Body of pancreas (tissue), 4 donors: Measurements from ENCODE around the gene HTR5A. TPM values are rescaled to one million over a fixed set of nuclear protein-coding genes. Genes with fewer than 3 reads are reported as not detected.

Experiments
- ATAC-seq: fragments of 150-250 bp; one replicate; pipeline ENCODE4 v1.9.1; 2016
- DNase-seq, 4 donors: peaks; one replicate each; pipeline ENCODE4 v3.0.0-alpha.2; 2019
- H3K27ac ChIP-seq, 4 donors: fragments of 200-600 bp; sonication (generic); 1 replicate in 3 of 4; 2 replicates in 1 of 4; pipeline versions ENCODE4 v1.5.1 to v1.6.1; 2016 to 2019; ENCODE audit warnings: mild to moderate bottlenecking in 1 of 4, mixed read lengths in 1 of 4, moderate library complexity in 1 of 4
- H3K27me3 ChIP-seq, 2 donors: fragments of 200-600 bp; sonication (generic); one replicate each; pipeline ENCODE4 v1.6.0; 2016; ENCODE audit warnings: mild to moderate bottlenecking in 1 of 2
- H3K36me3 ChIP-seq, 2 donors: fragments of 200-600 bp; sonication (generic); replicated peaks in 1 of 2; 2 replicates each; pipeline ENCODE4 v1.5.1; 2016; ENCODE audit warnings: low read depth in 2 of 2; ENCODE audit not compliant: insufficient read depth in 1 of 2
- H3K4me1 ChIP-seq: fragments of 200-600 bp; sonication (generic); one replicate; pipeline ENCODE4 v1.6.0; 2016
- H3K4me3 ChIP-seq, 2 donors: fragments of 200-600 bp; sonication (generic); 1 replicate in 1 of 2; 2 replicates in 1 of 2; pipeline ENCODE4 v1.5.1; 2016 to 2019
- H3K9me3 ChIP-seq, 3 donors: fragments of 200-600 bp; sonication (generic); 1 replicate in 2 of 3; 2 replicates in 1 of 3; pipeline ENCODE4 v1.5.1; 2016
- CTCF ChIP-seq, 7 experiments: fragments of 450-650 bp in 4 of 7; fragments of 200-600 bp in 3 of 7; sonication (generic) in 3 of 7; IDR thresholded peaks; one replicate each; pipeline ENCODE4 v1.5.1; 2016 to 2019; ENCODE audit warnings: antibody characterized with exemption in 7 of 7
- POLR2A ChIP-seq, 3 donors: fragments of 450-650 bp; IDR thresholded peaks; one replicate each; pipeline ENCODE4 v1.6.1; 2016; ENCODE audit warnings: antibody characterized with exemption in 3 of 3, mild to moderate bottlenecking in 2 of 3
- WGBS, 2 donors: methylation state at CpG; one replicate each; pipeline ENCODE4 v1.1.5; 2017; 5-methylcytosine and 5-hydroxymethylcytosine counted together
- intact Hi-C: fragments of 100-400 bp; cut with DNase I; formaldehyde crosslinking; loops from one replicate; pipeline ENCODE4 v1.15.1; 2023
- total RNA-seq, 2 donors: library from RNA; depleted of rRNA; stranded (reverse); fragments of >200 nt; gene quantifications; one replicate each; pipeline ENCODE4 v1.1.0, GENCODE V29; 2016

Gene HTR5A
- total RNA-seq, 2 donors from 2014 or later = not detected

DNA sequence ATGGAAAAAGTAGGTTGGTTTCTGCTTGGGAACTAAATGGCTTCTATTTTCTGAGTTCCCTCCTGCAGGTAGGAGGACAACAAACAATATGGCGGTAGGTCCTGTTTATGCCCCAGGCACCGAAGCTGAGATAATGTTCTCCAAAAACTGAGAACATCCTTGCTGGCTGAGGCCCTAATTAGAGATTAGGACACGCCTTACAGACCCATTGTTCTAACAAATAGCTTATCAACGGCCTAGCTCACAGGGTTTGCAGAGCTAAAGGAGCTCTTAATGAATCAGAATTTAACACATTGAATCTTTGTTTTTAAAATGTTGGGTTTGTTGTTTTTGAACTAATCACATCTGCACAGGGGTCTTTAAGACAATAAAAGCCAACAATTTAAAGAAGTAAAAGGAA is 37.0 kb downstream of the HTR5A start:
- Histone ChIP-seq H3K36me3 (no peaks in the 10 kb centered on the region), H3K4me1 (no peaks in the 10 kb centered on the region), H3K9me3 (no peaks in the 10 kb centered on the region), H3K27me3 (no peaks in the 10 kb centered on the region), H3K27ac (no peak overlapping the region), H3K4me3 (no peak overlapping the region)
- WGBS, 2 donors = 56 to 58% methylated on average over 4 of the region's 4 CpGs
- intact Hi-C loops = no loop called here
- no peak for DNase-seq
- no peak for TF ChIP-seq POLR2A (IDR thresholded peaks at IDR 0.05)
- no peak for TF ChIP-seq CTCF (IDR thresholded peaks at IDR 0.05)
- no peak for ATAC-seq

GRCh38 chr7:155108144-155108901 is 38.2 kb downstream of the HTR5A start:
- TF ChIP-seq POLR2A (IDR thresholded peaks at IDR 0.05) (no peak), CTCF (IDR thresholded peaks at IDR 0.05) (no peak)
- intact Hi-C loops = no loop called here
- Histone ChIP-seq H3K36me3 (no peaks in the 10 kb centered on the region), H3K4me1 (no peaks in the 10 kb centered on the region), H3K27me3 (no peaks in the 10 kb centered on the region), H3K27ac (no peak overlapping the region), H3K4me3 (no peak overlapping the region), H3K9me3 (no peaks in the 10 kb centered on the region)
- no peak for DNase-seq
- WGBS, 2 donors = 41 to 47% methylated on average over 20 of the region's 20 CpGs
- ATAC-seq = no peak

DNA sequence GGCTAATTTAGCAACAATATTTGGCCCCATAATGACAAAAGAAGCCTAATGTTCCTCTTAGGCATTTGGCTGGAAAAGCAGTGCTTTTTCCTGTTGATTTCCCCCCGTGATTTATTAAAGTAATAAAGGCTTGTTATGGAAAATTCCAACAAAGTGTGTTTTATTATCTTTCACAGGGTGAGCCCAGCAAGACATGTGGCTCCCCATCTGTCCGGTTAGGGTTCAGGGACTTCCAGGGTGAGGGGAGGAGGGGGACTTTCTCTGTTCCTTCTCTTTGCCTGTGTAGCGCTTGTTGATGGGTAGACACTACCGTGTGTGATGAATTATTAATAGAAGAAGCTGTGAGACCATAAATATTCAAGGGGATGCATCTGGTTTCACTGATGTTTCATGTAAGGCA is 39.0 kb downstream of the HTR5A start:
- Histone ChIP-seq H3K4me1 (no peaks in the 10 kb centered on the region), H3K4me3 (no peak overlapping the region), H3K27me3 (no peaks in the 10 kb centered on the region), H3K27ac (no peak overlapping the region), H3K36me3 (no peaks in the 10 kb centered on the region), H3K9me3 (no peaks in the 10 kb centered on the region)
- ATAC-seq (no peak), DNase-seq (no peak)
- TF ChIP-seq POLR2A (IDR thresholded peaks at IDR 0.05) = no peak
- no peak for TF ChIP-seq CTCF (IDR thresholded peaks at IDR 0.05)
- intact Hi-C loops = no loop called here
- 33 to 34% methylated on average over 4 of the region's 4 CpGs for WGBS, 2 donors

DNA sequence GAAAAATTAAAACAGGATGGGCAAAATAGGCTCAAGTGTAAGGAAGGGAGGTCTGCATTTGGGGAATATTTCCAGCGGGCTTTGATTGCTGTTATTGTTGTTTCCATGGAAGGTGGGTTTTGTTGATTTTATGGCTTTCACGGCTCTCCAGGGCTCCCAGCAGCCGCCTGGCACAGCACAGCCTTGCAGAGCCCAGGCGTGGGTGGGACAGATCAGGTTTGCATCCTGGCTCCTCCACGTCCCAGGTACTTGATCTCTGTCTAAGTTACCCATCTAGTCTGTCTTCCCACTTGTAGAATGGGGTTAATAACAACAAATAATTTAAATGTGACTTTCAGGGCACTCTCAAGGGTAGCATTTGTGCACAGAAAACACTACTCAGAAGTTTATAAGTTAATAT is 45.2 kb downstream of the HTR5A start:
- H3K4me1 ChIP-seq = no peaks in the 10 kb centered on the region
- H3K27ac ChIP-seq = no peak overlapping the region
- intact Hi-C loops = no loop called here
- H3K9me3 ChIP-seq = no peaks in the 10 kb centered on the region
- no peak for ATAC-seq
- no peaks in the 10 kb centered on the region for H3K27me3 ChIP-seq
- H3K4me3 ChIP-seq = no peak overlapping the region
- H3K36me3 ChIP-seq = no peaks in the 10 kb centered on the region
- no peak for TF ChIP-seq CTCF (IDR thresholded peaks at IDR 0.05)
- no peak for TF ChIP-seq POLR2A (IDR thresholded peaks at IDR 0.05)
- no peak for DNase-seq
- 61 to 69% methylated on average over 5 of the region's 5 CpGs for WGBS, 2 donors

DNA sequence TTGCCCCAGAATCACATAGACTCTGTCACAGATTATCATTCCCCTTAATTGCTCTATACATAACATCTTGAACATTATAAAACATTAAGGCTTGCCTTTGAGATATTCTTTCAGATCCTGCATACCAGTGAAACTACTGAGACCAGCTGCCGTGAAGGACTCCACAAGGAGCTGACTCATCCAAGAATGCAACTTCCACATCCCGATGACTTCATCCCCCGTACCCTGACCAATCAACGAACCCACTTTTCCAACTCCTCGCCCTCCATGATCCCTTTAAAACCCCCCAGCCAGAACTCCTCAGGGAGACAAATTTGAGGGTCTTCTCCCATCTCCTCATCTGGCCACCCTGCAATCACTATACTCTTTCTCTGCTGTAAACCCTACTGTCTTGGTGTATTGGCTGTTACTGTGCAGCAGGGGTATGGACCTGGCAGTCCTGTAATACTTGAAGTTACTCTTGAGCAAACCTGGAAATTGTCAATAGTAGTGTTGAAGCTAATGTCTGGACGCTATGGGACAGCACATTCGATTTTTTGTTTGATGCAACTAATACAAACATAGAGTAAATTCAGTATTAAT is 49.8 kb downstream of the HTR5A start:
- DNase-seq (no peak), ATAC-seq (no peak)
- TF ChIP-seq CTCF (IDR thresholded peaks at IDR 0.05) (no peak), POLR2A (IDR thresholded peaks at IDR 0.05) (no peak)
- no peaks in the 10 kb centered on the region for H3K27me3 ChIP-seq
- WGBS, 2 donors = 69 to 79% methylated on average over 7 of the region's 7 CpGs
- H3K4me3 ChIP-seq = no peak overlapping the region
- H3K4me1 ChIP-seq = no peaks in the 10 kb centered on the region
- intact Hi-C loops = no loop called here
- no peaks in the 10 kb centered on the region for H3K36me3 ChIP-seq
- no peak overlapping the region for H3K27ac ChIP-seq
- H3K9me3 ChIP-seq = peaks cover 0 to 5% (median 0%) of the 10 kb centered on the region in 3 donors
